Smooth muscle cell (in vitro differentiated cells): ENCODE measurements around the gene STAM. TPM values are rescaled to one million over a fixed set of nuclear protein-coding genes. Genes with fewer than 3 reads are reported as not detected.

ENCODE experiments used
- DNase-seq: peaks from one replicate; lab custom pipeline; 2025; ENCODE audit not compliant: unreplicated experiment; lab: John Stamatoyannopoulos, UW
- H2AFZ ChIP-seq: fragments of 200-600 bp; sonication (generic); 2 replicates; pipeline ENCODE4 v1.6.0; 2016; ENCODE audit warnings: antibody characterized with exemption, low read depth, mild to moderate bottlenecking
- H3F3A ChIP-seq: fragments of 200-600 bp; sonication (generic); 2 replicates; pipeline ENCODE4 v1.6.0; 2017; ENCODE audit warnings: antibody characterized with exemption, low read depth
- H3K27ac ChIP-seq: fragments of 200-600 bp; sonication (generic); 2 replicates; pipeline ENCODE4 v1.5.1; 2016; ENCODE audit warnings: low read depth, mild to moderate bottlenecking
- H3K27me3 ChIP-seq: fragments of 200-600 bp; sonication (generic); 2 replicates; pipeline ENCODE4 v1.6.1; 2016; ENCODE audit warnings: low read depth, mild to moderate bottlenecking
- H3K36me3 ChIP-seq: fragments of 200-600 bp; sonication (generic); 2 replicates; pipeline ENCODE4 v1.5.1; 2016; ENCODE audit warnings: low read depth
- H3K4me1 ChIP-seq: fragments of 200-600 bp; sonication (generic); 2 replicates; pipeline ENCODE4 v1.5.1; 2016; ENCODE audit warnings: low read depth
- H3K4me2 ChIP-seq: fragments of 200-600 bp; sonication (generic); 2 replicates; pipeline ENCODE4 v1.6.0; 2016; ENCODE audit warnings: mild to moderate bottlenecking
- H3K4me3 ChIP-seq: fragments of 200-600 bp; sonication (generic); 2 replicates; pipeline ENCODE4 v1.5.1; 2016; ENCODE audit warnings: mild to moderate bottlenecking
- H3K79me2 ChIP-seq: fragments of 200-600 bp; sonication (generic); 2 replicates; pipeline ENCODE4 v1.6.0; 2016; ENCODE audit warnings: low read depth, mild to moderate bottlenecking
- H3K9ac ChIP-seq: fragments of 200-600 bp; sonication (generic); 2 replicates; pipeline ENCODE4 v1.6.0; 2016; ENCODE audit warnings: low read depth
- H3K9me3 ChIP-seq: fragments of 200-600 bp; sonication (generic); replicated peaks from 2 replicates; pipeline ENCODE4 v1.5.1; 2016; ENCODE audit warnings: low read depth
- H4K20me1 ChIP-seq: fragments of 200-600 bp; sonication (generic); 2 replicates; pipeline ENCODE4 v1.6.0; 2016; ENCODE audit warnings: low read depth
- CTCF ChIP-seq: fragments of 200-600 bp; sonication (generic); IDR thresholded peaks from 2 replicates; pipeline ENCODE4 v1.5.1; 2017; ENCODE audit warnings: borderline replicate concordance, mild to moderate bottlenecking, antibody characterized with exemption; ENCODE audit not compliant: insufficient read depth, poor library complexity, severe bottlenecking
- WGBS: methylation state at CpG from one replicate; pipeline ENCODE4 v1.1.7; 2016; ENCODE audit warnings: low lambda C conversion rate; 5-methylcytosine and 5-hydroxymethylcytosine counted together
- polyA plus RNA-seq: library from polyadenylated mRNA; unstranded; fragments of >200 nt; fragmentation: Nextera tagmentation; extraction: Ambion mirVana; gene quantifications from 2 replicates; pipeline ENCODE4 v1.2.1, GENCODE V29; 2016
- small RNA-seq: library from RNA; depleted of rRNA; stranded (forward); fragments of <200 nt; gene quantifications from one replicate; pipeline ENCODE3, GENCODE V24; 2014
- total RNA-seq: library from RNA; depleted of rRNA; stranded (reverse); fragments of >200 nt; gene quantifications from 2 replicates; pipeline ENCODE4 v1.2.3, GENCODE V29; 2014

Gene STAM
- total and polyA plus RNA-seq, 2 experiments from 2014 or later: 16.0 to 30.2 TPM

- Histone ChIP-seq H3K27ac (no peak overlapping the region), H3K79me2 (no peaks in the 10 kb centered on the region), H4K20me1 (no peaks in the 10 kb centered on the region), H2AFZ (no peak overlapping the region), H3K9me3 (no peaks in the 10 kb centered on the region), H3K36me3 (no peaks in the 10 kb centered on the region), H3K9ac (no peak overlapping the region), H3K27me3 (no peaks in the 10 kb centered on the region), H3K4me1 (no peaks in the 10 kb centered on the region), H3K4me3 (no peak overlapping the region), H3F3A (no peaks in the 10 kb centered on the region), H3K4me2 (no peak overlapping the region)
- no peak for DNase-seq
- TF ChIP-seq CTCF: no peak
Observed at GRCh38 chr10:17758896-17759295, 114.9 kb downstream of the STAM start.

- H3K79me2 ChIP-seq: no peaks in the 10 kb centered on the region
- DNase-seq: no peak
- 42% methylated on average over 4 of the region's 4 CpGs for whole genome bisulfite sequencing
- H3K4me1 ChIP-seq: no peaks in the 10 kb centered on the region
- H3K27me3 ChIP-seq: no peaks in the 10 kb centered on the region
- no peaks in the 10 kb centered on the region for H3F3A ChIP-seq
- no peak overlapping the region for H3K4me3 ChIP-seq
- H3K9ac ChIP-seq: no peak overlapping the region
- no peak overlapping the region for H3K4me2 ChIP-seq
- H4K20me1 ChIP-seq: no peaks in the 10 kb centered on the region
- TF ChIP-seq CTCF: no peak
- H3K9me3 ChIP-seq: no peaks in the 10 kb centered on the region
- H3K36me3 ChIP-seq: no peaks in the 10 kb centered on the region
- no peak overlapping the region for H3K27ac ChIP-seq
- H2AFZ ChIP-seq: no peak overlapping the region
Observed at GRCh38 chr10:17764142-17764541, 120.2 kb downstream of the STAM start.

GRCh38 chr10:17765602-17766001 lies 121.7 kb downstream of the STAM start:
- no peak for TF ChIP-seq CTCF
- Histone ChIP-seq H4K20me1 (no peaks in the 10 kb centered on the region), H3K27me3 (no peaks in the 10 kb centered on the region), H3K4me3 (no peak overlapping the region), H3F3A (no peaks in the 10 kb centered on the region), H3K79me2 (no peaks in the 10 kb centered on the region), H3K27ac (no peak overlapping the region), H3K9ac (no peak overlapping the region), H3K4me2 (no peak overlapping the region), H3K4me1 (no peaks in the 10 kb centered on the region), H3K36me3 (no peaks in the 10 kb centered on the region), H2AFZ (no peak overlapping the region), H3K9me3 (no peaks in the 10 kb centered on the region)
- DNase-seq: no peak
- WGBS: 57% methylated on average over 3 of the region's 3 CpGs

Small RNA genes lying within 50 kb of the gene (small RNA-seq; reads per million reads assigned to genes)
- gene AC069542.2: not detected

Other genes with a start within 250 kb of the STAM start
- gene ST8SIA6, start 189.6 kb upstream of the STAM start, total RNA-seq: 0.36 TPM in 1 of 2 replicates, not detected in the other
- 0.24 TPM in 1 of 2 replicates, not detected in the other for gene ST8SIA6, start 189.6 kb upstream of the STAM start, polyA plus RNA-seq
- gene HACD1, start 26.8 kb upstream of the STAM start, total RNA-seq: 26.4 and 33.8 TPM in 2 replicates
- 47.6 and 54.5 TPM in 2 replicates for gene HACD1, start 26.8 kb upstream of the STAM start, polyA plus RNA-seq
- gene TMEM236, start 108.0 kb downstream of the STAM start, total RNA-seq: 0.09 and 0.18 TPM in 2 replicates
- not detected in 2 replicates for gene TMEM236, start 108.0 kb downstream of the STAM start, polyA plus RNA-seq
- gene MRC1, start 165.2 kb downstream of the STAM start, total RNA-seq: not detected in 2 replicates
- gene MRC1, start 165.2 kb downstream of the STAM start, polyA plus RNA-seq: not detected in 2 replicates